Regular cardiac myocyte (primary cell): ENCODE data around the gene LPCAT3. TPM values are rescaled to one million over a fixed set of nuclear protein-coding genes. Genes with fewer than 3 reads are reported as not detected.

Experiments
- total RNA-seq: library from RNA; depleted of rRNA; stranded (reverse); fragments of >200 nt; gene quantifications from 2 replicates; pipeline ENCODE4 v1.2.3, GENCODE V29; 2014

LPCAT3 gene
- total RNA-seq = 5.9 and 9.2 TPM in 2 replicates

GRCh38 chr12:7018350-7019042, at the start of gene LPCAT3:
Gene LPCAT3, minus strand, starts transcription at chr12:7018476. Its CDS starts 52 bp downstream, at chr12:7018424.

GRCh38 chr12:7060353-7060954, 42.2 kb upstream of the LPCAT3 start, which contains the start of gene C1S:
Gene C1S, plus strand, starts transcription at chr12:7060718. Its CDS starts 1,195 bp downstream, at chr12:7061913.

GRCh38 chr12:6950811-6951540, 67.3 kb downstream of the LPCAT3 start, which contains the start of gene PTPN6:
Gene PTPN6, plus strand, starts transcription at chr12:6951356. Its CDS starts 157 bp downstream, at chr12:6951513.

GRCh38 chr12:6943722-6944380, 74.4 kb downstream of the LPCAT3 start, which contains the start of the genes C12orf57 and RNU7-1:
Gene C12orf57, plus strand, starts transcription at chr12:6944022. Its CDS starts 100 bp downstream, at chr12:6944122.
Gene RNU7-1, plus strand, starts transcription at chr12:6943816.

GRCh38 chr12:6927379-6928021, 90.8 kb downstream of the LPCAT3 start, which contains the start of gene ATN1:
Gene ATN1, plus strand, starts transcription at chr12:6927959. Its CDS starts 6,043 bp downstream, at chr12:6934002.

Other genes with a start within 250 kb of the LPCAT3 start
- not detected in 2 replicates for gene LAG3, start 246.0 kb downstream of the LPCAT3 start, total RNA-seq
- 0.28 and 0.58 TPM in 2 replicates for gene CD4, start 228.9 kb downstream of the LPCAT3 start, total RNA-seq
- 0.96 and 2.5 TPM in 2 replicates for gene GPR162, start 196.7 kb downstream of the LPCAT3 start, total RNA-seq
- gene P3H3, start 190.1 kb downstream of the LPCAT3 start, total RNA-seq = 79.6 and 124 TPM in 2 replicates
- gene GNB3, start 177.6 kb downstream of the LPCAT3 start, total RNA-seq = 1.4 and 2.5 TPM in 2 replicates
- 5.6 and 29.7 TPM in 2 replicates for gene CDCA3, start 167.2 kb downstream of the LPCAT3 start, total RNA-seq
- 77.8 and 123 TPM in 2 replicates for gene USP5, start 166.3 kb downstream of the LPCAT3 start, total RNA-seq
- 1,644 and 1,719 TPM in 2 replicates for gene TPI1, start 150.9 kb downstream of the LPCAT3 start, total RNA-seq
- gene SPSB2, start 145.2 kb downstream of the LPCAT3 start, total RNA-seq = 3.6 and 4.2 TPM in 2 replicates
- gene LRRC23, start 113.7 kb downstream of the LPCAT3 start, total RNA-seq = 8.6 and 18.0 TPM in 2 replicates
- 40.8 and 66.8 TPM in 2 replicates for gene ENO2, start 103.9 kb downstream of the LPCAT3 start, total RNA-seq
- gene ATN1, start 90.5 kb downstream of the LPCAT3 start, total RNA-seq = 4.4 and 9.0 TPM in 2 replicates
- gene RNU7-1, start 74.7 kb downstream of the LPCAT3 start, total RNA-seq = not detected in 2 replicates
- 75.3 and 141 TPM in 2 replicates for gene C12orf57, start 74.5 kb downstream of the LPCAT3 start, total RNA-seq
- under 0.01 TPM in 1 of 2 replicates, not detected in the other for gene PTPN6, start 67.1 kb downstream of the LPCAT3 start, total RNA-seq
- gene PHB2, start 47.8 kb downstream of the LPCAT3 start, total RNA-seq = 149 and 175 TPM in 2 replicates
- 49.3 and 94.9 TPM in 2 replicates for gene EMG1, start 47.6 kb downstream of the LPCAT3 start, total RNA-seq
- gene C1S, start 42.2 kb upstream of the LPCAT3 start, total RNA-seq = 24.7 and 213 TPM in 2 replicates
- gene C1R, start 74.0 kb upstream of the LPCAT3 start, total RNA-seq = 11.7 and 106 TPM in 2 replicates
- 7.1 and 37.2 TPM in 2 replicates for gene C1RL, start 90.7 kb upstream of the LPCAT3 start, total RNA-seq
- gene RBP5, start 110.4 kb upstream of the LPCAT3 start, total RNA-seq = 0.19 TPM in 1 of 2 replicates, not detected in the other
- 6.7 and 8.2 TPM in 2 replicates for gene CLSTN3, start 111.9 kb upstream of the LPCAT3 start, total RNA-seq
- 20.3 and 29.9 TPM in 2 replicates for gene PEX5, start 171.2 kb upstream of the LPCAT3 start, total RNA-seq